Esophagus muscularis mucosa (tissue), 2 donors: ENCODE data around the gene VGF.

ENCODE experiments used
- POLR2A ChIP-seq: fragments of 450-650 bp; IDR thresholded peaks from one replicate; pipeline ENCODE4 v1.6.1; 2017; ENCODE audit warnings: antibody characterized with exemption, moderate library complexity, mild to moderate bottlenecking, low read depth
- POLR2AphosphoS5 ChIP-seq, 2 donors: sonication (generic); formaldehyde crosslinking; IDR thresholded peaks; one replicate each; pipeline ENCODE4 v1.6.1; 2017; ENCODE audit warnings: antibody characterized with exemption in 2 of 2

- peak; percentile 77 to 79 for TF ChIP-seq POLR2AphosphoS5 (IDR thresholded peaks at IDR 0.05)
- TF ChIP-seq POLR2A, result no peak
These were observed 43.1 kb downstream of the VGF start for GRCh38 chr7:101121991-101122932.
